GM19351 (cell line): Measurements from ENCODE around the gene ARFRP1.
A peak's percentile ranks its signal among the peaks of the same experiment; 100 is the strongest.
"Not testable (repeated sequence)": the region's sequence is repeated elsewhere in the genome, so short reads cannot be mapped to it uniquely, and the experiment has no call there.

Experiments
- ATAC-seq: cut with Tn5 transposase; IDR thresholded peaks from one replicate; pipeline ENCODE4 v1.9.1; 2021; ENCODE audit warnings: mild to moderate bottlenecking, moderate library complexity; ENCODE audit not compliant: unreplicated experiment

ARFRP1 gene

GRCh38 chr20:63678667-63679465, 28.9 kb downstream of the ARFRP1 start:
- no peak for ATAC-seq

GRCh38 chr20:63678071-63678470, 29.7 kb downstream of the ARFRP1 start:
- ATAC-seq, result no peak

DNA sequence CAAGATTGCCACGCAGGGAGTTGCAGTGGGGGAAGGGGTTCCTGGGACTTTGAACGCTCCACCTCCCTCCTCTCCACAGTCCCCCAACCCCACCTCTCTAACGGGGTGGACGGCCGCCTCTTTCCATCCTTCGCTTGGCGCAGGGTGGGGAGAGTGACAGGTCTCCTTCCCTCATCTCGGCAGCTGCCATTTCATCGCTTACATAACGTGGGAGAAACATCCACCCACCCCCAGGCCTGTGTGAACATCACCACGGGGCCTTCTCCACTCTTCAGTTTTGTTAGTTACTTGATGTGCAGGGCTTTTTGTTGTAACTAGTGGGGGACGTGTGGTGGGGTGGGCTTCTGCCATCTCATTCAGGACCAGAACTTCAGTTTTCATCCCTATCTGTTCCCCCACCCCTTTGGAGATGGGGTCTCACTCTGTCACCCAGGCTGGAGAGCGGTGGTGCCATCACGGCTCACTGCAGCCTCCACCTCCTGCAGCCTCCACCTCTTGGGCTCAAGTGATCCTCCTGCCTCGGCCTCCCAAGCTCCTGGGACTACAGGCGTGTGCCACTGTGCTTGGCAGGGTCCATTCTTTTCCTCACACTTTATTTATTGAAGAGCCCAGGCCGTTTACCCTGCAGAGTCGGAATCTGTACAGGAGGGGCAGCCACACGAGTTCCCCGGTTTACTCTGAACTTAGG, 32.0 kb downstream of the ARFRP1 start:
- no peak for ATAC-seq

DNA sequence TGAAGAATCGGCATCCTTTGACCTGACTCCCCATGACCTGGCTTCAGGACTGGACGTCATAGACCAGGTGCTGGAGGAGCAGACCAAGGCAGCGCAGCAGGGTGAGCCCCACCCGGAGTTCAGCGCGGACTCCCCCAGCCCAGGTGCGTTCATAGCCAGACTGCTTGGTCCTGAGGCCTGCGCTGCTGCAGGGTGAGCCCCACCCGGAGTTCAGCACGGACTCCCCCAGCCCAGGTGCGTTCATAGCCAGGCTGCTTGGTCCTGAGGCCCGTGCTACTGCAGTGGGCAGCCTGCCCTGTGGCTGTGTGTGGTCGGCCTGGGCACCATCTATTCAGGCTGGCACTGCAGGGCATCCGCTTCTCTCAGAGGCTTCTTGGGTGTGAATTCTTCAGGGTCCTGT, 33.8 kb downstream of the ARFRP1 start:
- no peak for ATAC-seq

GRCh38 chr20:63672666-63673065, 35.1 kb downstream of the ARFRP1 start:
- no peak for ATAC-seq

DNA sequence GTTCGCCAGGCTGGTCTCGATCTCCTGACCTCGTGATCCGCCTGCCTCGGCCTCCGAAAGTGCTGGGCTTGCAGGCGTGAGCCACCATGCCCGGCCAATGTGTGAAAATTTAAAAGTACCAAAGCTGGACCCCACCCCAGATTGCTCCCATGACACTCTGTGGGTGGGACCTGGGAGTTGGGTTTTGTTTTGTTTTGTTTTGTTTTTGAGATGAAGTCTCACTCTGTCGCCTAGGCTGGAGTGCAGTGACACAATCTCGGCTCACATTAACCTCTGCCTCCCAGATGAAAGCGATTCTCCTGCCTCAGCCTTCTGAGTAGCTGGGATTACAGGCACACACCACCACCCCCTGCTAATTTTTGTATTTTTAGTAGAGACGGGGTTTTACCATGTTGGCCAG, 36.1 kb downstream of the ARFRP1 start:
- ATAC-seq, result not testable (repeated sequence)

- ATAC-seq, result no peak
These were observed 39.4 kb downstream of the ARFRP1 start for GRCh38 chr20:63668351-63668750.

DNA sequence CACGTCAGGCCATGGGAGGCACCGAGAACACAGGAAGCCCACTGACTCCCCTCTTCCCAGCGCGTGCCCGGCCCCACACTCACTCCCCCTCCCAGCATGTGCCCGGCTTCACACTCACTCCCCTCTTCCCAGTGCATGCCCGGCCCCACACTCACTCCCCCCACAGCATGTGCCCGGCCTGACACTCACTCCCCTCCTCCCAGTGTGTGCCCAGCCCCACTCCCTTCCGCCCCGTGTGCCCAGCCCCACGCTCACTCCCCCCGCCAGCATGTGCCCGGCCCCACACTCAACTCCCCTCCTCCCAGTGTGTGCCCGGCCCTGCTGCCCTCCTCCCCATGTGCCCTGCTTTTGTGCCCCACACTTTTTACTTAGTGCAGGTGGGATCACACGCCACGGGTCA, 39.9 kb downstream of the ARFRP1 start:
- no peak for ATAC-seq

GRCh38 chr20:63665708-63666107, 42.1 kb downstream of the ARFRP1 start:
- ATAC-seq, result no peak

DNA sequence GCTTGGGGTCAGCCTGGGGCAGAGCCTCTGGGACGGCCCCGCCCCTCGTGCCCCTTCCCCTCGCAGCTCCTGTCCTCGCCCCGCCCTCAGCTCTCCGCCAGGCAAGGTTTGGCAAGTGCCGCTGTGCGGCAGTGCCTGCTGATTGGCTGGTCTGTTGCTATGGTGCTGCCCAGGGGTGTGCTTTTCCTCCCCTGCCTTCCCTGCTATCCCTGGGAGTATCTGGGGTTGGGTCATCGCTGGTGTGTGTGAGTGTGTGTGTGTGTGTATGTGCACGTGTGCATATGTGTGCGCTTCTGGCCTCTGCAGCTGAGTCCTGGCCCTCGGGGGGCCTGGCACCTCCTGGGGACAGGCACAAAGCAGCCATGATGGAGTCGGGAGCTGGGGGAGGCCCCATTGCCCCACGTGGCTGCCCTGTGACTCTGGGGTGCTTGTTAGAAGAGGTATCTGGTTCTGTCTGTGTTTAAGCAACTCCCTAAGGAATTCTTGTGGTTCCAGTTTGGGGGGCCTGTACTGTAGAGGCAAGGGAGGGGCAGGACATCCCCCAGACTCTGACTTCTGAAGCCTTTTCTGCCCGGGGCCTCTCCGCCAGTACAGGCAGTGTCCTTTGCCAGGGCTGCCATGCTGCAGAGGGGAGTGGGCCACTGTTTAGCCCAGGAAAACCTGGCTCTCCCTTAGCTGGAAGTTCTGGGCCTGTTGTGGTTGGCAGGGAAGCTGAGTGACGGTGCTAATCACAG, 42.7 kb downstream of the ARFRP1 start:
- no peak for ATAC-seq

DNA sequence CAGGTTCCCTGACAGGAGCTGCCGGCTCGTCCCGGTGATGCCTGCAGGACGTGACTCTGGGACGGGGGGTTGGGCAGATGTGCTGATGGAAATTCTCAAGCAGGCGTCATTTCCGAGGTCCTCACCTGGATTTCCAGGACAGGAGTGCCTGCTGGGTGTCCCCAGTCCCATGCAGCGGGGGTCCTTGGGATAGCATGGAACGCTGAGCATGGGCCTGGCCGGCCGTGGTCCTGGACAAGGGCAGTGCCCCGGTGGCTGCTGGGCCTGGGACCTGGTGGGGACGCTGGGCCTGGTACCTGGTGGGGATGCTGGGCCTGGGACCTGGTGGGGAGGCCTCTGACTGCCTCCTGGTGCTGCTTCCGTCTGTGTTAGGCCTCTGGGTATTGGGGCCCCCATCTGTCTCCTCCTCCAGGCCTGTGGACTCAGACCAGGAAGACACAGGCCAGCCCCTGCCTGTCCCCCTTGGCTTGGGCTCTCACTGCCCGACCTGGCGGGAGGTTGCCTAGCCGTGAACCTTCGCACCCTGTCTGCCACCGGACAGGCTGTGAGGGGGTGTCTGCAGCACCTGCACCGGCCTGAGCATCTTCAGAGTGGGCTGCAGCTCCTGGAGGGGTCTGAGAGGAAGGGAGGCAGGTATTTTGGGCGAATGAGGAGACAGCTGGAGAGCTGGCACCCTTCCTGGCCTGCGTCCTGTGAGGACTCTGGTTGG, 43.5 kb downstream of the ARFRP1 start:
- no peak for ATAC-seq

- ATAC-seq, result no peak
These were observed 44.3 kb downstream of the ARFRP1 start for GRCh38 chr20:63663332-63664066.

- no peak for ATAC-seq
These were observed 45.0 kb downstream of the ARFRP1 start for GRCh38 chr20:63662813-63663189.

DNA sequence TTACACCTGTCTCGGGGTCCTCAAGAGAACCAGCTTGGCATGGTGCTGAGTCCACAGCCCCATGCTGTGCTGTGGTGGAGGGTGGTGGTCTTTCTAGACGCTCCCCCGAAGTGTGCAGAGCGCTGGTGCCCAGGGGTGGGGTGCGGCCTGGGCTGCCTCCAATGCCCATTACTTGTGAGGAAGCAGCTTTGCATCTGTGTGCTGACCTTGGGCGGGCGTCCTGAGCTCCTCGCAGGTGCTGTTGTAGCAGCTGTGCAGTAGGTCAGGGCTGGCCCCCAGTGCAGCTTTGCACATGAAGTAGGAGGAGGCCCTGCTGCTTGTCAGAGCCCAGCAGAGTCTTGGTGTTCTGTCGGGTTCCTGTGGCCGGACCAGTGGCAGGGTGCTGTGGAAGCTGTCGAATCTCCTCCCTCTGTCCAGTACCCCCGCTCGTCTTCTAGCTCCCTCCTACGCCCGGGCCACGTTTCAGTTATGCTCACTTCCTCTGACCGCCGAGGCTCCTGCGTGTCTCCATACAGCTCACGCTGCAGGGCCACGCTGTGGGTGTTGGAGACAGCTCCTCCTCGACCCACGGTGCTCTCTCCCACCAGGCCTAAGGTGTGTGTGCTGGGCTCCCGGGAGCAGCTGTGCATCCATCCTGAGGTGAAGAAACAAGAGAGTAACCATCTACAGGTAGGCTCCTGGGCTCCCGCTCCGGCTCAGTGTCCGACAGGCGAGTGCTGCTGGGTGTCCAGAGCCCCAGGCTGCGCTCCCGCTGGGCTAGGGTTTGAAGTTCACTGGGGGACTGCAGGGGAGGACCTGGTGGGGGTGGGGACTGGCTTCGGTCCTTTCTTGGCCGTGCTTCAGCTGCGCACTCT, 45.6 kb downstream of the ARFRP1 start:
- no peak for ATAC-seq

DNA sequence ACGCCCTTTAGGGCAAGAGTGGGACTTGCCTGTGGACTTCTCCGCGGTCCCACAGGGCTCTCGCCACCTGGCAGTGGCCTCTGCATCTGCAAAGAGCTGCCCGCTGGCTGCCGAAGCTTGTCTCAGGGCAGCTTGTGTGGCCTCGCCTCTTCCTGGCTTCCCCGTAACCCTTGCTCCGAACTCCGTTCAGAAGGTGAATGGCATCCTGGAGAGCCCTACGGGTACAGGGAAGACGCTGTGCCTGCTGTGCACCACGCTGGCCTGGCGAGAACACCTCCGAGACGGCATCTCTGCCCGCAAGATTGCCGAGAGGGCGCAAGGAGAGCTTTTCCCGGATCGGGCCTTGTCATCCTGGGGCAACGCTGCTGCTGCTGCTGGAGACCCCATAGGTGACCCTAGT, 46.7 kb downstream of the ARFRP1 start:
- no peak for ATAC-seq

- ATAC-seq, result no peak
These were observed 47.2 kb downstream of the ARFRP1 start for GRCh38 chr20:63660622-63661021.

DNA sequence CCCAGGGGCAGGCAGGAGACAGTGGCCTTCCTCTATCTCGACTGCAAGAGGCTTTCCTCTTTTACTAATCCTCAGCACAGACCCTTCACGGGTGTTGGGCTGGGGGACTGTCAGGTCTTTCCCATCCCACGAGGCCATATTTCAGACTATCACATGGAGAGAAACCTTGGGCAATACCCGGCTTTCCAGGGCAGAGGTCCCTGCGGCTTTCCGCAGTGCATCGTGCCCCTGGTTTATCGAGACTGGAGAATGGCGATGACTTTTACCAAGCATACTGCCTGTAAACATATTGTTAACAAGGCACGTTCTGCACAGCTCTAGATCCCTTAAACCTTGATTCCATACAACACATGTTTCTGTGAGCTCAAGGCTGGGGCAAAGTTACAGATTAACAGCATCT, 47.6 kb downstream of the ARFRP1 start:
- ATAC-seq, result not testable (repeated sequence)

- ATAC-seq, result no peak
These were observed 48.4 kb downstream of the ARFRP1 start for GRCh38 chr20:63659370-63659769.

DNA sequence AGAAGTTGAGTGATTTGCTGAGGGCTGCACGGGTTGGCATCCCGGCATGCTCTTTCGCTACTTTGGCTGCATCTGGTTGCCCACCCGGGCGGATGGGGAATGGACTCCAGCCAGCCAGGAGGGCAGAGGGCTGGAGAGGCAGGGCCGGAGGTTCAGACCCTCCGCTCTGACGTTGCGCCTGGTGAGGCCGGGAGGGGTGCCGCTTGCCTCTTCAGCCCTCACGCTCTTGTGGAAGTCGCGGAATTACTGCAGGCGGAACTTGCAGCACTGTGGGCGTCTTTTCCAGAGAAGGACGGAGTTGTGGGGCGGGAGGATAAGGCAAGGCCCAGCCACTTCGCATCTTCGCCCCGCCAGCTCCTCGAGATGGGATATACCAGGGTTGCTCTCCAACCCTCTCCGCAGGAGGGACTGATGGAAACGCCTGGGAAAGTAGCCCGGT, 49.0 kb downstream of the ARFRP1 start:
- ATAC-seq, result peak; percentile 27
